Measurements from ENCODE around the gene MSL1. TPM values are rescaled to one million over a fixed set of nuclear protein-coding genes. Genes with fewer than 3 reads are reported as not detected.

MSL1 gene
- total RNA-seq, 2 donors from 2014 or later, result 95.4 to 108 TPM

DNA sequence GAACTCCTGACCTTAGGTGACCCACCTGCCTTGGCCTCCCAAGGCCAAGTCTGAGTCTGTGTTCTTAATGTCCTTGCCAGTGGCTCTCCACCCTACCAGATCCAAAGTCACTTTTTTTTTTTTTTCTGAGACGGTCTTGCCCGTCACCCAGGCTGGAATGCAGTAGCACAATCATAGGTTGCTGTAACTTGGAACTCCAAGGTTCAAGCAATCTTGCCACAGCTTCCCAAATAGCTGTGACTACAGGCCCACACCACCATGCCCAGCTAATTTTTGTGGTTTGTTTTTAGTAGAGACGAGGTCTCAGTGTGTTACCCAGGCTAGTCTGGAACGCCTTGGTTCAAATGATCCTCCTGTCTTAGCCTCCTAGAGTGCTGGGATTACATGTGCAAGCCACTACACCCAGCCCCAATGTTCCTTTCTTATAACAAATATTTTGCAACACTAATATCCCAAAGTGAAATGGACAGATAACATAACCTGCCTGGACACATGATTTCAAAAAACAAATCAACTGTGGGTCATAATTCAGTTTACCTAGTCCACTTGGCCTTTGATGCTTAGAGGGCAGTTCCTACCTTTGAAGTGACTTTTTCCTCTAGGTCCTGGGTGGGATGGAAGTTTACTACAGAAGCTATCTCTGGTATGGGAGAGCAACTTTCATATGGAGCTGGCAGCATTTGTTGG, 51.5 kb downstream of the MSL1 start:
- peaks cover under 1% of the 10 kb centered on the region for H3K4me1 ChIP-seq (ENCODE audit: control insufficient read depth, insufficient read depth, low read length)
- no peak overlapping the region for H3K9ac ChIP-seq (ENCODE audit: extremely low read depth, low read length, poor library complexity, severe bottlenecking)
- DNase-seq, result no peak
- no peaks in the 10 kb centered on the region for H3K9me3 ChIP-seq (ENCODE audit: control insufficient read depth, low read length)
- Mint-ChIP-seq H3K27ac (no peak overlapping the region), H3K9me3 (no peaks in the 10 kb centered on the region), H3K4me1 (no peaks in the 10 kb centered on the region), H3K27me3 (ENCODE audit: insufficient read depth) (no peaks in the 10 kb centered on the region), H3K4me3 (no peak overlapping the region), H3K36me3 (ENCODE audit: low read depth) (peaks cover 71% of the 10 kb centered on the region)
- H3K27me3 ChIP-seq (ENCODE audit: control insufficient read depth, insufficient read depth, low read length, poor library complexity, severe bottlenecking), result no peaks in the 10 kb centered on the region
- H3K36me3 ChIP-seq (ENCODE audit: control insufficient read depth, insufficient read depth, low read length), result peaks cover 72% of the 10 kb centered on the region
- no peak overlapping the region for H3K4me3 ChIP-seq (ENCODE audit: low read length)
- 100% methylated on average over 2 to 4 of the region's 4 CpGs for WGBS, 2 experiments (ENCODE audit: insufficient coverage in 1 of 2, insufficient read length in 1 of 2)
- H3K27ac ChIP-seq (ENCODE audit: low read depth, low read length), result no peak overlapping the region
- TF ChIP-seq, protein P1, sequence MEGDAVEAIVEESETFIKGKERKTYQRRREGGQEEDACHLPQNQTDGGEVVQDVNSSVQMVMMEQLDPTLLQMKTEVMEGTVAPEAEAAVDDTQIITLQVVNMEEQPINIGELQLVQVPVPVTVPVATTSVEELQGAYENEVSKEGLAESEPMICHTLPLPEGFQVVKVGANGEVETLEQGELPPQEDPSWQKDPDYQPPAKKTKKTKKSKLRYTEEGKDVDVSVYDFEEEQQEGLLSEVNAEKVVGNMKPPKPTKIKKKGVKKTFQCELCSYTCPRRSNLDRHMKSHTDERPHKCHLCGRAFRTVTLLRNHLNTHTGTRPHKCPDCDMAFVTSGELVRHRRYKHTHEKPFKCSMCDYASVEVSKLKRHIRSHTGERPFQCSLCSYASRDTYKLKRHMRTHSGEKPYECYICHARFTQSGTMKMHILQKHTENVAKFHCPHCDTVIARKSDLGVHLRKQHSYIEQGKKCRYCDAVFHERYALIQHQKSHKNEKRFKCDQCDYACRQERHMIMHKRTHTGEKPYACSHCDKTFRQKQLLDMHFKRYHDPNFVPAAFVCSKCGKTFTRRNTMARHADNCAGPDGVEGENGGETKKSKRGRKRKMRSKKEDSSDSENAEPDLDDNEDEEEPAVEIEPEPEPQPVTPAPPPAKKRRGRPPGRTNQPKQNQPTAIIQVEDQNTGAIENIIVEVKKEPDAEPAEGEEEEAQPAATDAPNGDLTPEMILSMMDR (conservative IDR thresholded peaks at IDR 0.05), result no peak

DNA sequence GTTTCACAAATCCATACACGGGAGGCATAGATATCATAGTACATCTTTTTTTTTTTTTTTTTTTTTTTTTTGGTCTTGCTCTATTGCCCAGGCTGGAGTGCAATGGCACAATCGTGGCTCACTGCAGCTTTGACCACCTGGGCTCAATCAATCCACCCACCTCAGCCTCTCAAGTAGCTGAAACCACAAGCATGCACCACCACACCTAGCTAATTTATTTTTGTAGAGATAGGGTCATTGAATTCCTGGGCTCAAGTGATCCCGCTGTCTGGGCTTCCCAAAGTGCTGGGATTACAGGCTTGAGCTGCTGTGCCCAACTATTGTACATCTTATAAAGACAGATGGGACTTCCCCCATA, 52.0 kb downstream of the MSL1 start:
- Histone ChIP-seq H3K36me3 (ENCODE audit: control insufficient read depth, insufficient read depth, low read length) (peaks cover 68% of the 10 kb centered on the region), H3K27ac (ENCODE audit: low read depth, low read length) (no peak overlapping the region), H3K4me1 (ENCODE audit: control insufficient read depth, insufficient read depth, low read length) (no peaks in the 10 kb centered on the region), H3K4me3 (ENCODE audit: low read length) (no peak overlapping the region), H3K9me3 (ENCODE audit: control insufficient read depth, low read length) (no peaks in the 10 kb centered on the region), H3K9ac (ENCODE audit: extremely low read depth, low read length, poor library complexity, severe bottlenecking) (no peak overlapping the region), H3K27me3 (ENCODE audit: control insufficient read depth, insufficient read depth, low read length, poor library complexity, severe bottlenecking) (no peaks in the 10 kb centered on the region)
- TF ChIP-seq, protein P1 (conservative IDR thresholded peaks at IDR 0.05), result no peak
- Mint-ChIP-seq H3K36me3 (ENCODE audit: low read depth) (peaks cover 66% of the 10 kb centered on the region), H3K4me1 (no peaks in the 10 kb centered on the region), H3K4me3 (no peak overlapping the region), H3K9me3 (no peaks in the 10 kb centered on the region), H3K27ac (no peak overlapping the region), H3K27me3 (ENCODE audit: insufficient read depth) (no peaks in the 10 kb centered on the region)
- 96% methylated on average over 2 of the region's 3 CpGs; no CpG with 5 or more reads in 1 of the 2 experiments for WGBS, 2 experiments (ENCODE audit: insufficient coverage in 1 of 2, insufficient read length in 1 of 2)
- DNase-seq, result no peak

GRCh38 chr17:40174514-40174913, 52.7 kb downstream of the MSL1 start:
- H3K36me3 Mint-ChIP-seq (ENCODE audit: low read depth), result peaks cover 59% of the 10 kb centered on the region
- TF ChIP-seq, protein P1 (conservative IDR thresholded peaks at IDR 0.05), result no peak
- no peak overlapping the region for H3K27ac Mint-ChIP-seq
- H3K4me3 ChIP-seq (ENCODE audit: low read length), result no peak overlapping the region
- WGBS, 2 experiments (ENCODE audit: insufficient coverage in 1 of 2, insufficient read length in 1 of 2), result 88 to 90% methylated on average over 1 of the region's 1 CpG
- H3K9ac ChIP-seq (ENCODE audit: extremely low read depth, low read length, poor library complexity, severe bottlenecking), result no peak overlapping the region
- H3K9me3 Mint-ChIP-seq, result no peaks in the 10 kb centered on the region
- H3K27ac ChIP-seq (ENCODE audit: low read depth, low read length), result no peak overlapping the region
- H3K27me3 ChIP-seq (ENCODE audit: control insufficient read depth, insufficient read depth, low read length, poor library complexity, severe bottlenecking), result no peaks in the 10 kb centered on the region
- no peaks in the 10 kb centered on the region for H3K27me3 Mint-ChIP-seq (ENCODE audit: insufficient read depth)
- no peak overlapping the region for H3K4me3 Mint-ChIP-seq
- H3K9me3 ChIP-seq (ENCODE audit: control insufficient read depth, low read length), result no peaks in the 10 kb centered on the region
- peaks cover 61% of the 10 kb centered on the region for H3K36me3 ChIP-seq (ENCODE audit: control insufficient read depth, insufficient read depth, low read length)
- no peak for DNase-seq
- peaks cover 1% of the 10 kb centered on the region for H3K4me1 ChIP-seq (ENCODE audit: control insufficient read depth, insufficient read depth, low read length)
- H3K4me1 Mint-ChIP-seq, result no peaks in the 10 kb centered on the region
